Activated CD4-positive, alpha-beta T cell treated with anti-CD3 and anti-CD28 coated beads, Interleukin-2, Interleukin-4, amounts not matched to agents 100 ng/mL and 50 ng/mL, durations not matched to agents 16 hours and 8 hours (primary cell): ENCODE data around the gene NPIPA1.
"Not testable (repeated sequence)": the region's sequence is repeated elsewhere in the genome, so short reads cannot be mapped to it uniquely, and the experiment has no call there.

Experiments
- DNase-seq: peaks from one replicate; pipeline ENCODE4 v3.0.0-alpha.2; 2020; ENCODE audit warnings: low spot score

Gene NPIPA1

DNA sequence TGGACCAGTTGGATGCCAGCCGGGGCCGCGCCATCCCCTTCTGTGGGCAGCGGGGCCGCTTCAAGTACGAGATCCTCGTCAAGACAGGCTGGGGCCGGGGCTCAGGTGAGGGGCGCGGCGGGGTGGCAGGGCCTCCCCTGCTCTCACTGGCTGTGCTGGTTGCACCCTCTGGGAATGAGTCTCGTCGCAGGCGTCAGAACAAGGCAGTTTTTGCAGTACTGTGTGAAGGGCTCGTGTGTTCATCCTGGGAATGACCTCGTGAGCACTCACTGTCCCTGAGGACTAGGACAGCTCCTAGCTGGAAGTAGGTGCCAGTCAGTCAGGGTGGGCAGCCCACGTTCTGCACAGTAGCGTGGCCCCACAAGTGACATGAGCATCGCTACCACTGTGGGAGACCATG lies 6.3 kb upstream of the NPIPA1 start:
- DNase-seq = not testable (repeated sequence)

DNA sequence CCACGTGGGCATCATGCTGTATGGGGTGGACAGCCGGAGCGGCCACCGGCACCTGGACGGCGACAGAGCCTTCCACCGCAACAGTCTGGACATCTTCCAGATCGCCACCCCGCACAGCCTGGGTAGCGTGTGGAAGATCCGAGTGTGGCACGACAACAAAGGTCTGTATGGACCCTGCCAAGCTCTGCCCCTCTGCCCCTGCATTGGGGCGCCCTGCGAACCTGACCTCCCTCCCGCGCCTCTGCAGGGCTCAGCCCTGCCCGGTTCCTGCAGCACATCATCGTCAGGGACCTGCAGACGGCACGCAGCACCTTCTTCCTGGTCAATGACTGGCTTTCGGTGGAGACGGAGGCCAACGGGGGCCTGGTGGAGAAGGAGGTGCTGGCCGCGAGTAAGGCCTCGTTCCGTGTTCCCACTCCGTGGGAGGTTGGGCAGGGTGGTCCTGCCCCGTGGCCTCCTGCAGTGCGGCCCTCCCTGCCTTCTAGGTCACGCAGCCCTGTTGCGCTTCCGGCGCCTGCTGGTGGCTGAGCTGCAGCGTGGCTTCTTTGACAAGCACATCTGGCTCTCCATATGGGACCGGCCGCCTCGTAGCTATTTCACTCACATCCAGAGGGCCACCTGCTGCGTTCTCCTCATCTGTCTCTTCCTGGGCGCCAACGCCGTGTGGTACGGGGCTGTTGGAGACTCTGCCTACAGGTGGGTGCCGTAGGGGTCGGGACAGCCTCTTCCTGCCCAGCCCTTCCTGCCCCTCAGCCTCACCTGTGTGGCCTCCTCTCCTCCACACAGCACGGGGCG lies 4.5 kb upstream of the NPIPA1 start:
- DNase-seq = not testable (repeated sequence)

DNA sequence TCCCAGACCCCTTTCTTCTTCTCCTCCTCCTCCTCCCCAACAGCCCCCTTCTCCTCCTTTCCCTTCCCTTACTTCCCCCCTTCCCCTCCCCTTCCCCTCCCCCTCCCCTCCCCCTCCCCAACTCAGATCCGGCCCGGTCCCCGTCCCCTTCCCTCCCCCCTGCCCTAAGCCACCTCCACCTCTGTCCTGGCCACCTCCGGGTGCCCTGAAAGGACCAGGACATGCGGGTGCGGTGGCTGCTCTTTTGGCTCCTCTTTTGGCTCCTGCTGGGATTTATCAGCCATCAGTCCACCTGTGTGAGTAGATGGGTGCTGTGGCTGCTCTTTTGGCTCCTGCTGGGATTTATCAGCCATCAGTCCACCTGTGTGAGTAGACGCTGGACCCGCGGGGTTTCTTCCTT lies 751 bp downstream of the NPIPA1 start:
- DNase-seq = not testable (repeated sequence)

DNA sequence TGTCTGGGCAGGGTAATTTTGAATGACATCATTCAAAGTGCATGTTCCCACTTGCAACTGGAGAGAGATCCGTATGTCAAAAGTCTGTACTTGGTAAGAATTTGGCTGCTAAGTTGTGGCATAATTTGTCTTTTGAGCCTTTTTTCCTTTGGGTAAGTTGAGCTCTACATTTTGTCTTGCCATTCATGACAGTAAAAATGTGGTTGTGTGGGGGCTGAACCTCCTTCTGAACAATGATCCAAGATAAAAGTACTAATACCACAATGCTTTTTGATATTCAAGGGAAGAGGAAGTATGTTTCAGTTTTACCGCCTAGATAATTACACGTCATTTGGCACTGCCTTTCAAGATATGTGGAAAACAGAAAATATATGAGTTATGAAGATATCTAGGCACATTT lies 5.4 kb downstream of the NPIPA1 start:
- not testable (repeated sequence) for DNase-seq

DNA sequence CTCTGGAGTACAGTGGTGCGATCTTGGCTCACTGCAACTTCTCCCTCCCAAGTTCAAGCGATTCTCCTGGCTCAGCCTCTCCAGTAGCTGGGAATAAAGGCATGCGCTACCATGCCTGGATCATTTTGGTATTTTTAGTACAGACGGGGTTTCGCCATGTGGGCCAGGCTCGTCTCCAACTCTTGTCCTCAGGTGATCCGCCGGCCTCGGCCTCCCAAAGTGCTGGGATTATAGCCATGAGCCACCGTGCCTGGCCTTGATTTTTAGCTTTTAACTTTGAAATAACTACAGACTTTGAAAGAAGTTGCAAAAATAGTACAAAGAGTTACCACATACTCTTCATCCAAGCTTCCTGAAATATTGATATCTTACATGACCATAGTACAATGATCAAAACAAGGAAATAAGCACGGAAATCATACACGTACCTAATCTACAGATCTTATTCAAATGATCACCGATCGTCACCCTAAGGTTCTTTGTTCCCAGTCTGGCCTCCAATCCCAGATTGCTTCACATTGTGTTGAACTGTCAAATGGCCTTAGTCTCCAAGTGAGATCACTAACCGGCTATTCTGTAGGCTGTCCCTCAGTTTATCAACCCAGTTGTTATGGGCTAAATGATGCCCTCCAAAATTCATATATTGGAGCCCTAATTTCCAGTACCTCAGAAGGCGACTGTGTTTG lies 18.4 kb downstream of the NPIPA1 start:
- no peak for DNase-seq

DNA sequence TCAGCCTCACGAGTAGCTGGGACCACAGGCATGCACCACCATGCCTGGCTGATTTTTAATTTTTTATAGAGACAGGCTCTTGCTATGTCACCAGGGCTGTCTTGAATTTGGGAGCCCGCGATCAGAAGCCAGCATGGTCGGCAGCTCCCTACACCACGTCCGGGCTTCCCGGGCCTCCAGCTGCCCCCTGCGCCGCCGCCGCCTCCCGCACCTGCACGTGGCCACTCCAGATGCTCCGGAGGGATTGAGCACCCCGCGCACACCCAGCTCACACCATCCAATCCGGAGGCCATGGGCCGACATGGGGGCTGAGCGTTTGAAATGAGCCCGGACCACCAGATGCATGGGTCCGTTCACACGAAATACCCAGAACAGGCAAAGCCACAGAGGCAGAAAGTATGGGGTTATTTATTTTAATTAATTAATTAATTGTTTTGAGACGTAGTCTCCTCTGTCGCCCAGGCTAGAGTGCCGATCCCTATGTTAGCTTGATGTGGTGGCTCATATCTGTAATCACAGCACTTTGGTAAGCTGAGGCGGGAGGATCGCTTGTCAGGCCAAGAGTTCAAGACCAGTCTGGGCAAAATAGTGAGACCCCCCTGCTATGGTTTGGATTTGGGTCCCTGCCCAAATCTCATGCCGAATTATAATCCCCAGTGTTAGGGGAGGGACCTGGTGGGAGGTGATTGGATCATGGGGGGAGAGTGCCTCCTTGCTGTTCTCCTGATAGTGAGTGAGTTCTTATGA lies 20.5 kb downstream of the NPIPA1 start:
- no peak for DNase-seq

DNA sequence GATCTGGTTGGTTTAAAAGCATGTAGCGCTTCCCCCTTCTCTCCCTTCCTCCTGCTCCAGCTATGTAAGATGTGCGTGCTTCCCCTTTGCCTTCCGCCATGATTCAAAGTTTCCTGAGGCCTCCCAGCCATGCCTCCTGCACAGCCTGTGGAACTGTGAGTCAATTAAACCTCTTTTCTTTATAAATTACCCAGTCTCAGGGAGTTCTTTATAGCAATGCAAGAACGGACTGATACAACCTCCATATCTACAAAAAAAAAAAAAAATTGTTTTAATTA lies 21.0 kb downstream of the NPIPA1 start:
- DNase-seq = no peak

DNA sequence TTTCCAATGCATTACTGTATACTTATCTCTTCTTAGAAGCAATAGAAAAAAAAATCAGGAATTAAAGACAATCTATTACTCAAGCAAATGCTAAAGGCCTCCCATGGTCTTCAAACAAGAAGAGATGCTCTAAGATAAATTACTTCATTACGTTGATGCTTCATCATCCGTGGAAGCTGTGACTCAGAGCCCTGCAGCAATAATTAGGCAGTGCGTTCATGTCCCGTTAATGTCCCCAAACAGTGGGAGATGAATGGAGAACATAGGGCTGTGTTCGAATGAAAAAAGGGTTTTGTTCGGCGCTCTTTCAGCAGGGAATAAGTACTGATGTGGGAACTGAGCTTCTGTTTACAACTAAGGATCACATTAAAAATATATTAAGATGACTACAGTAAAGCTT lies 21.7 kb downstream of the NPIPA1 start:
- no peak for DNase-seq

DNA sequence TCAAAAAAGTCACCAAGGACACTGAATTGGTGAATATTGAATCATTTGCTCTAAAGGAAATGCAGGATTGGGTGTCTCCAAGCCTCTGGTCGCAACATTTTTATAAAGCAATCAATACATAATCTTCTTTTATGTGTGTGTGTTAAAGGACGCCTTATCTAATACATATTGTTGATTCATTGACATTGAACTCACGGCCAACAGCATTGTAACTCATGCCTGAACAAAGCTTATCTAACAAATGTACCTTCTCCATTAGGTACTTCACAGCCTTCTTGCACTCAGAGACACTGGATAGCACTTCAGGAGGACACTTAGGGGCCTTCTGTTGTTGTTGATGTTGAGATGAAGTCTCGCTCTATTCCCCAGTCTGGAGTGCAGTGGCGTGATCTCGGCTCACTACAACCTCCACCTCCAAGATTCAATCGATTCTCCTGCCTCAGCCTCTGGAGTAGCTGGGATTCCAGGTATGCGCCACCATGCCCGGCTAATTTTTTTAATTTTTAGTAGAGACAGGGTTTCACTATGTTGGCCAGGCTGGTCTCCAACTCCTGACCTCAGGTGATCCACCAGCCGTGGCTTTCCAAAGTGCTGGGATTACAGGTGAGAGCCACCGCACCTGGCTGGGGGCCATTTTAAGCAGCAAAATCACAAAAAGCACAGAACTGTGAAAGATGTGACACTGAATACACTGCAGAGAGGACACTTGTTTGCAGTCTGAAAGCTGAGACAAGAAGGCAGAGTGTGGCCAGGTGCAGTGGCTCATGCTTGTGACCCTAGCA lies 24.4 kb downstream of the NPIPA1 start:
- DNase-seq = no peak

DNA sequence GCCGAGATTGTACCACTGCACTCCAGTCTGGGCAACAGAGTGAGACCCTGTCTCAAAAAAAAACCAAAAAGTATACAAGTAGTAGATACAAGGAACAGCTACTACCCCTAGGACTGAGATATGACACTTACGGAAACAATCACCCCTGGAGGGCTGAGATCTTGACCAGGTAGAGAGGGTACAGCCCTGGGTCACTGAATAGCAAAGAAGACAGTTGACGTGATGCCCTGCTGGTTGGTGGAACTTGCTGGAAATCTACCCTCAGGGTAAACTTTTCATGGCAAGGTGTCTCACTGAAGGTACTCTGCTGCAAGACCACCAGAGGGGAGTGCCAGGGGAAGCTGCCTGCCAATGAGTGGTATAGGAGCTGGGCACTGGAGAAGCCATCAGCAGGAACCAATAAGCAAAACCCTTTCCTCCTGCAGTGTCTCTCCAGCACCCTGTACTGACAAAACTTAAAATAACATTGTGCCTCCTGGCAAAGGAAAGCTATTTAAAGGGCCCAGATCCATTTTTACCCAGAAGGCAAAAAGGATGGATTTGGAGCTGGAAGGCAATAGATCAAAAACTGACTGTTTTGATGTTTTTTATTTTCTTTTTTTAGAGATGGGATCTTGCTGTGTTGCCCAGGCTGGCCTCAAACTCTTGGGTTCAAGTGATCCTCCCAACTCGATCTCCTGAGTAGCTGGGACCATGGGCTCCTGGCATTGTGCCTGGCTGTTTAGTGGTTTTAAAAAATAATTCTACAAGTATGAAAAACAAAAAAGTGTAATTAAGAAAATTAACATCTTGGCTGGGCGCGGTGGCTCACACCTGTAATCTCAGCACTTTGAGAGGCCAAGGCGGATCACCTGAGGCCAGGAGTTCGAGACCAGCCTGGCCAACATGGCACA lies 26.3 kb downstream of the NPIPA1 start:
- no peak for DNase-seq

DNA sequence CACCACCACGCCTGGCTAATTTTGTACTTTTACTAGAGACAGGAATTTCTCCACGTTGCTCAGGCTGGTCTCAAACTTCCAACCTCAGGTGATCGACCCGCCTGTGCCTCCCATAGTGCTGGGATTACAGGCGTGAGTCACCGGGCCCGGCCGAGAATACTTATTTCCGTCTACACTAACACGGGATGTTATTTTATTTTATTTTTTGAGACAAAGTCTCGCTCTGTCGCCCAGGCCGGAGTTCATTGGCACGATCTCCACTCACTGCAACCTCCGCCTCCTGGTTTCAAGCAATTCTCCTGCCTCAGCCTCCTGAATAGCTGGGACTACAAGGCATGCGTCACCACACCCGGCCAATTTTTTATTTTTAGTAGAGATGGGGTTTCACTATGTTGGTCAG lies 28.1 kb downstream of the NPIPA1 start:
- no peak for DNase-seq

DNA sequence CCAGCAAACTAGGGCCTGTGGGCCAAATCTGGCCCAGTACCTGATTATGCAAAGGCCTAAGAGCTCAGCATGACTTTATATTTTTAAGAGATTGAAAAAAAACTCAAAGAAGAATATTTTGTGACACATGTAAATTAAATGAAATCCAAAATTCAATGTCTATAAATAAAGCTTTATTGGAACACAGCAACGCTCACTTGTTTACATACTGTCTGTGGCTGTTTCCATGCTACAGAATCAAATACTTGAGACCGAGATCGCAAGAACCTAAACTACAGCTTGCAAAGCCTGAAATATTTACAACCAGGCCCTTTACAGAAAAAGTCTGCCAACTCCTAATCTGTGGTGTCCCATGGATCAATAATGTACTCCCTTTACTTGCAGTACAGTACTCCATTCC lies 32.6 kb downstream of the NPIPA1 start:
- DNase-seq = not testable (repeated sequence)

DNA sequence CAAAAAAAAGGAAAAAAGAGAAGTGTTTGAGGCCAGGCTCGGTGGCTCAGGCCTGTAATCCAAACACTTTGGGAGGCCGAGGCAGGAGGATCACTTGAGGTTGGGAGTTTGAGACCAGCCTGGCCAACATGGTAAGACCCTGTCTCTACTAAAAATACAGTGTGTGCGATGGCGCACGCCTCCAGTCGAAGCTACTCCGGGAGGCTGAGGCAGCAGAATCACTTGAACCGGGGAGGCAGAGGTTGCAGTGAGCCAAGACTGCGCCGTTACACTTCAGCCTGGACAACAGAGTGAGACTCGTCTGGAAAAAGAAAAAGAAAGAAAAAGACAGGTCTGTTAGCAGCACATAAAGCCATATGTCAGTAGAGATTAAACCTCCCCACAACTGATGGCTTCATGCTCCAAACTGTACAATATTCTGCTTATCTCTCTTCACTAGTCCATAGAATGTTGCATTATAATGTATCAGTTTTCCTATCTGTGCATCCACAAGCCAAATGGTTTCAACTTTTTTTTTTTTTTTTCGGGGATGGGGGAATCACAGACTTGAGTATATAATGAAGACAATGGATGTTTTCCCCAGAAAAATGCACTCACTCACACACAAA lies 34.5 kb downstream of the NPIPA1 start:
- DNase-seq = not testable (repeated sequence)

DNA sequence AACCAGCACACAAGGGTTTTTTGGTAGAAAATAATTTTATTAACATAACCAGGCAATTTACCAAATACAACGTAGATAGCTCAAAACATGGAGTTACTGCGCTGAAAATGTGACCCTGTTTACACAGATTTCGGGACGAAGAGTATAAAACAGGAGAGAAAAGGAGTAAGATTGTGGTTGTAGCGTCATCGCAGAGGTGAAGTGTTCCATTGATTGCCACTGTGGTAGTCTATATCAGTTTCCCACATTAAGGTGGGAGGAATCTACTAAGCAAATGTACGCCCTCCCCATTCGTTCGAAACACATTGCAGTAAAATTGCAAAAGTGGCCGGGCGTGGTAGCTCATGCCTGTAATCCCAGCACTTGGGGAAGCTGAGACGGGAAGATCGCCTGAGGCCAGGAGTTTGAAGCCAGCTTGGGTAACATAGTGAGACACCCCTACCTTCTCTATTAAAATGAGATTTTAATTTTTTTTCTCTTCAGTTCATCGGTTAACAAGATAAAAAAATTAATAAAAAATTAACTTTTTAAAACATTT lies 36.6 kb downstream of the NPIPA1 start:
- DNase-seq = not testable (repeated sequence)

DNA sequence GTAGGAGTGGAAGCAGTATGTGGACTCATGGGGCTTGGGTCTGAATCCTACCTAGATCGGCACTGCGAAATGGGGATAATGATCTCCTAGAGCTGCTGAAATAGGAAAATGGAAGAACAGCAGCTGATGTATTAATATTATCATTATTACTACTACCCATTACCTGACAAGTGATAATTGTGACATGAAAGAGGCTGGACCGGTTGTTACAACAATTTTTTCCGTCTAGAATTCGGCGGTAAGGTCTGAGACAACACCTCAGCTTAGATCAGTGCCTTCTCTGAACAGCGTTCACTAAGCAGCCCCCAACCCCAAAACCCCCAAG lies 37.0 kb downstream of the NPIPA1 start:
- DNase-seq = not testable (repeated sequence)

DNA sequence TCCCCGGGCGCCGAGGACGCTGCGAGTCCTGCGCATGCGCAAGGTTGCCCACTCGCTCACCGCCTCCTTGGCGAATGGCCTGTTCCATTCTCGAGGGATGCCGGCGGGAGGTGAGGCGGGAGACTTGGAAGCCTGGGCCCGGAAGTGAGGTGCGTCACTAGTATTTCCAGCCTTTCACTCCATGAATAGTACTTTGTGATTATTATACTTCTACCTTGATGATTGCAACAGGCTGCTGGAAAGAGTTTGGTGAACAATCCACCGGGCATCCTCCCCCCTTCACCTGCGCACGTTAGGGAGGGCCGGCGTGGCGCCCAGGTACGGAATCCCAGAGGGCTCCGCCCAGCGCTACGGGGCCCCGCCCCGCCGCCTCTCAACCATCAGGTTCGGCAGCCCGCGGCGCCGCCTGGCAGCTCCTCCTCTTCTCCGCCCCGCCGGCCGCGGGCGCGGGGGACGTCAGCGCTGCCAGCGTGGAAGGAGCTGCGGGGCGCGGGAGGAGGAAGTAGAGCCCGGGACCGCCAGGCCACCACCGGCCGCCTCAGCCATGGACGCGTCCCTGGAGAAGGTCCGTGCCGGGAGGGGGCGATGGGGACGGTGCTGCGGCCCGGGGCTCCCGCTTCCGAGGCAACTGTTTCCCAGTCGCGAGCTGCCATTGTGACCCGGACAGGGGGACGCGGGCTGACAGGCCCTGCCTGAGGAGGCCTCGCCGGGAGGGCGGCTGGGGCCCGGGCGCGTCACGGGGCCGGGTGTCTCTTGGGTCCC lies 37.6 kb downstream of the NPIPA1 start, which contains the start of gene PDXDC1:
TSS of gene PDXDC1 (plus strand) at position 371 of the 762 bp plus-strand sequence. CDS start at position 545, 174 bp downstream.
- DNase-seq = peak; percentile 96

DNA sequence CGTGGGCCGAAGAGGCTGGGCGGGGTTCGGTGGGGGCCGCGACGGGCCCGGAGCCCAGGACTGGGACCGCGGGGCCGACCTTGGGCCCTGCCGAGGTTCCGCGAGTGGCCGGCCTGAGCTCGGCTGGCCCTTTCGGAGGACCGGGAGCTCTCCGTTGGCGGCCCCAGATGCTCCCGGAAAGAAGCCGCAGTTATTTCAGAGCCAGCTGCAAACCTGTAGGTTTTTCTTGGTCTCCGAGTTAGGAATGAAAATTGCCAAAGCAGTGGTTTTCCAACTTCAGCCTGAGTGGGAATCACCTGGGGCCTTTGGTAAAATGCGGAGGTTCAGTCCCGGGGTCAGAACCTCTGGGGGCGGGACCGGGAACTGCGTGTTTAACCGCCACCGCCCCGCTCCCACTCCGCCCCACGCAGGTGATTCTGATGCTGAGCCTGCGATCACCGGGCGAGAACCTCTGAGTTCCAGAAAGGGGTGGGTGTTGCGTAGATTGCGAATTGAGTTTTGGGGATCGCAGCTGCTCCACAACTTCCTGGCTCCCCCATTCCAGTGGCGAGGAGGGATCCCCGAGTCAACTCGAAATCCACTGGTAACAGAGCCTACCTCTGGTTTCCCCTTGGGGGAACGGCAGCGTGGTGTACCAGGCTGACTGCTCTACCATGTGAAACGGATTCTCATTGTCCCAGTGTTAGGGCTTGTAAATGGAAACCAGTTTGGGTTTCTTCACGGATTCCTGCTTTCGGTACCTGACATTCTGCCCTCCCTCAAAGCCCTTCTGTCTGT lies 38.4 kb downstream of the NPIPA1 start:
- DNase-seq = peak; percentile 31

DNA sequence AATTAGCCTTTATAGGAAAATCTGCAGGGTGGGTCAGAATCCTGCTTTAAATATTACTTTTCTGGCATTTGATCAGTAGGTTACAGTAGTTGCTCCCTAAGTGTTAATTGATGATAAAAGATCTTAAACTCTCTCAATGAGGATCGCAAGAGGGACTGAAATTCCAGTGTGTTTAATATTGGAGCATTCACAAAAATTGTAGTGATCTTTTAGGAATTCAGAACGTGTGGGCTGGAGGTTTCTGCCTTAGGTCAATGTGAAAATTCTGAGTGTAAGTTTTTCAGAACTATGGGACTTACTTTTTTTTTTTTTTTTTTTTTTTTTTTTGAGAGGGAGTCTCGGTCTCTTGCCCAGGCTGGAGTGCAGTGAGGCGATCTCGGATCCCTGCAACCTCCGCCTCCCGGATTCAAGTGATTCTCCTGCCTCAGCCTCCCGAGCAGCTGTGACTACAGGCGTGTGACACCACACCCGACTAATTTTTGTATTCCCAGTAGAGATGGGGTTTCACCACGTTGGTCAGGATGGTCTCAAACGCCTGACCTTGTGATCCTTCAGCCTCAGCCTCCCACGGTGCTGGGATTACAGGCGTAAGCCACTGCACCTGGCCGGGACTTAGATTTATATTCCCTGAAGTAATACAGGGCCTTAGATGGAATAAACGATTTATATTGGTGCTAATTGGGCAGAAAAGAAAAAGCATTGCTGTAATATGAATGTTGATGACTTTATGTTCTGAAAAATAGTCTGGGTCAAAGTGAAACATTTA lies 39.9 kb downstream of the NPIPA1 start:
- DNase-seq = not testable (repeated sequence)
